B cell (primary cell): ENCODE results near the gene PTPRE. TPM values are rescaled to one million over a fixed set of nuclear protein-coding genes. Genes with fewer than 3 reads are reported as not detected.

Experiments
- ATAC-seq: fragments of 200-7000 bp; cut with Tn5 transposase; one replicate; pipeline ENCODE4 v1.10.0; 2021; ENCODE audit warnings: low read depth, mild to moderate bottlenecking, moderate number of reproducible peaks, moderate library complexity
- CTCF ChIA-PET: fragments of 350-600 bp; sonication (Branson Sonifier 250); formaldehyde crosslinking; loops from one replicate; lab custom pipeline; 2021; ENCODE audit warnings: antibody characterized with exemption, inconsistent platforms; lab: Charles Lee
- POLR2A ChIA-PET: fragments of 350-600 bp; sonication (Branson Sonifier 250); formaldehyde crosslinking; loops from one replicate; lab custom pipeline; 2021; ENCODE audit warnings: antibody characterized with exemption; lab: Charles Lee
- DNase-seq: peaks from one replicate; pipeline ENCODE4 v3.0.0; 2013
- H2AFZ ChIP-seq: 2 replicates; pipeline ENCODE4 v1.6.1; 2012; ENCODE audit warnings: mild to moderate bottlenecking, low read depth, low read length; ENCODE audit not compliant: insufficient read depth, poor library complexity, severe bottlenecking
- H3K27ac ChIP-seq, 2 donors: 1 replicate in 1 of 2; 2 replicates in 1 of 2; pipeline ENCODE4 v1.5.1; 2012 to 2013; ENCODE audit warnings: low read length in 2 of 2, mild to moderate bottlenecking in 2 of 2, moderate library complexity in 1 of 2
- H3K27me3 ChIP-seq, 4 experiments: fragments of 200-600 bp in 1 of 4; sonication (generic) in 1 of 4; replicated peaks in 1 of 4; 1 replicate in 2 of 4; 2 replicates in 2 of 4; pipeline versions ENCODE4 v1.6.1 to v1.7.0; 2013 to 2016; ENCODE audit warnings: low read length in 3 of 4, mild to moderate bottlenecking in 2 of 4, mixed read lengths in 1 of 4, moderate library complexity in 1 of 4; ENCODE audit not compliant: insufficient read depth in 4 of 4, control insufficient read depth in 3 of 4; ENCODE audit errors: control extremely low read depth in 1 of 4
- H3K36me3 ChIP-seq, 2 experiments: replicated peaks in 1 of 2; 1 replicate in 1 of 2; 2 replicates in 1 of 2; pipeline versions ENCODE4 v1.6.1 to v1.7.1; 2013; ENCODE audit warnings: low read length in 1 of 2; ENCODE audit not compliant: insufficient read depth in 2 of 2, control insufficient read depth in 1 of 2; ENCODE audit errors: control extremely low read depth in 1 of 2, extremely low read depth in 1 of 2
- H3K4me1 ChIP-seq, 2 donors: fragments of 200-600 bp in 1 of 2; sonication (generic) in 1 of 2; 1 replicate in 1 of 2; 2 replicates in 1 of 2; pipeline versions ENCODE4 v1.5.1 to v1.6.1; 2013 to 2017; ENCODE audit warnings: low read length in 2 of 2; ENCODE audit not compliant: control insufficient read depth in 2 of 2, insufficient read depth in 2 of 2
- H3K4me2 ChIP-seq: replicated peaks from 2 replicates; pipeline ENCODE3; 2012; ENCODE audit warnings: mild to moderate bottlenecking, low read depth, low read length; ENCODE audit not compliant: poor library complexity, severe bottlenecking
- H3K4me3 ChIP-seq, 5 experiments: fragments of 200-600 bp in 1 of 5; sonication (generic) in 1 of 5; 1 replicate in 3 of 5; 2 replicates in 2 of 5; pipeline versions ENCODE4 v1.5.1 to v1.7.0; 2011 to 2016; ENCODE audit warnings: low read length in 4 of 5, mild to moderate bottlenecking in 4 of 5, low read depth in 2 of 5, control low read depth in 1 of 5, moderate library complexity in 1 of 5; ENCODE audit not compliant: insufficient read depth in 1 of 5; ENCODE audit errors: control extremely low read depth in 1 of 5, extremely low read depth in 1 of 5
- H3K79me2 ChIP-seq: fragments of 200-600 bp; sonication (generic); one replicate; pipeline ENCODE4 v1.6.0; 2016; ENCODE audit warnings: low read length; ENCODE audit not compliant: control insufficient read depth, insufficient read depth
- H3K9ac ChIP-seq: fragments of 200-600 bp; sonication (generic); 2 replicates; pipeline ENCODE4 v1.6.1; 2017; ENCODE audit warnings: mild to moderate bottlenecking, low read length, moderate library complexity
- H3K9me3 ChIP-seq, 3 donors: one replicate each; pipeline versions ENCODE4 v1.6.1 to v1.7.1; 2013; ENCODE audit warnings: low read length in 2 of 3; ENCODE audit not compliant: control insufficient read depth in 2 of 3, insufficient read depth in 1 of 3; ENCODE audit errors: control extremely low read depth in 1 of 3
- H4K20me1 ChIP-seq: 2 replicates; pipeline ENCODE4 v1.6.0; 2012; ENCODE audit warnings: mild to moderate bottlenecking, low read length; ENCODE audit not compliant: insufficient read depth, control insufficient read depth, poor library complexity, severe bottlenecking
- H3K27ac Mint-ChIP-seq: one replicate; pipeline ENCODE4 v1.8.0; 2021; ENCODE audit warnings: mixed read lengths
- H3K27me3 Mint-ChIP-seq: one replicate; pipeline ENCODE4 v1.8.0; 2021; ENCODE audit warnings: mixed read lengths
- H3K4me1 Mint-ChIP-seq: one replicate; pipeline ENCODE4 v1.8.0; 2021; ENCODE audit warnings: mixed read lengths
- H3K4me3 Mint-ChIP-seq: one replicate; pipeline ENCODE4 v1.8.0; 2021; ENCODE audit warnings: mixed read lengths
- H3K9me3 Mint-ChIP-seq: one replicate; pipeline ENCODE4 v1.8.0; 2022; ENCODE audit warnings: mixed read lengths; ENCODE audit not compliant: insufficient read depth
- CTCF ChIP-seq: fragments of 200-600 bp; IDR thresholded peaks from one replicate; pipeline ENCODE4 v1.8.0; 2022; ENCODE audit warnings: antibody characterized with exemption, mild to moderate bottlenecking
- EZH2 ChIP-seq: IDR thresholded peaks from 2 replicates; pipeline ENCODE4 v1.6.1; 2012; ENCODE audit warnings: borderline replicate concordance, low read depth, mild to moderate bottlenecking, moderate library complexity, low read length; ENCODE audit not compliant: insufficient read depth, poor library complexity, severe bottlenecking
- WGBS: methylation state at CpG from one replicate; pipeline ENCODE4 v1.1.5; 2013; ENCODE audit warnings: missing lambda C conversion rate; ENCODE audit not compliant: insufficient coverage; 5-methylcytosine and 5-hydroxymethylcytosine counted together
- intact Hi-C: fragments of 100-400 bp; cut with micrococcal nuclease; formaldehyde crosslinking; loops from one replicate; pipeline ENCODE4 v1.10.0; 2022
- polyA plus RNA-seq: library from polyadenylated mRNA; depleted of rRNA; stranded (reverse); fragments of >200 nt; gene quantifications from 2 replicates; pipeline ENCODE4 v1.2.3, GENCODE V29; 2012
- total RNA-seq, 2 donors: library from RNA; stranded (reverse); fragments of 120-200 nt in 1 of 2; gene quantifications; 1 replicate in 1 of 2; 2 replicates in 1 of 2; pipeline versions ENCODE4 v1.2.3 to v1.2.4, GENCODE V29; 2013 to 2022

The PTPRE gene
- total and polyA plus RNA-seq, 2 donors (not counting 1 experiment from before 2014, with no cell fraction given), result 6.6 to 32.7 TPM

DNA sequence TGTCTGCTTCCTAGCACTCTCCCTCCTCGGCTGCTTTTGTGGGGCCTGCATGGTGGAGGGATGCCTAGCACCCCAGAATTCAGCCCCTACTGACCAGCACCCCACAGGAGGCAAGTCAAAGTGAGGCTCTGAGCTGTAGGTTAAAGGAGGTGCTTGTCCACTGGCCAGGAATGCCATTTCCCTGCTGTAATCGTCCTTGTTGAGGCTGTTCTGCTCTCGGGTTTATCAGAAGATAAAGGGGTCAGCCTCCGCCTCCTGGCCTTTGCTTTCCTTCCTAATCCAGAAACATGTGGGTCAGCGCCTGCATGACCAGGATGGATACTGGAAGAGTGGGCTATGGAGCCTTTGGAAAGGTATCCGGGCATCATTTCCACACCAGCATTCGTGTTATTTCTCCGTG lies 120.4 kb downstream of the PTPRE start:
- H3K4me1 Mint-ChIP-seq, result peaks cover 11% of the 10 kb centered on the region
- Histone ChIP-seq H3K4me2 (no peak overlapping the region), H3K27ac (no peak overlapping the region), H3K79me2 (no peaks in the 10 kb centered on the region), H3K4me1 (peaks cover 12 to 15% of the 10 kb centered on the region in 2 donors), H3K9me3 (no peaks in the 10 kb centered on the region), H3K4me3 (no peak overlapping the region), H3K27me3 (no peaks in the 10 kb centered on the region), H4K20me1 (no peaks in the 10 kb centered on the region), H3K36me3 (no peaks in the 10 kb centered on the region), H2AFZ (no peak overlapping the region), H3K9ac (no peak overlapping the region)
- TF ChIP-seq CTCF, result no peak
- no peak for TF ChIP-seq EZH2
- 100% methylated on average over 6 of the region's 8 CpGs for WGBS
- POLR2A ChIA-PET, result no interaction called here
- ATAC-seq (no peak), DNase-seq (no peak)
- no peaks in the 10 kb centered on the region for H3K9me3 Mint-ChIP-seq
- H3K27ac Mint-ChIP-seq, result no peak overlapping the region
- CTCF ChIA-PET, result interaction anchor here (0.9 to 1.7 kb wide), 3 partner anchors 8 to 120 kb away, joined by 3 to 11 read pairs (median 8); partner anchors contain the start of gene PTPRE
- H3K4me3 Mint-ChIP-seq, result no peak overlapping the region
- no peaks in the 10 kb centered on the region for H3K27me3 Mint-ChIP-seq
- intact Hi-C loops, result no loop called here

DNA sequence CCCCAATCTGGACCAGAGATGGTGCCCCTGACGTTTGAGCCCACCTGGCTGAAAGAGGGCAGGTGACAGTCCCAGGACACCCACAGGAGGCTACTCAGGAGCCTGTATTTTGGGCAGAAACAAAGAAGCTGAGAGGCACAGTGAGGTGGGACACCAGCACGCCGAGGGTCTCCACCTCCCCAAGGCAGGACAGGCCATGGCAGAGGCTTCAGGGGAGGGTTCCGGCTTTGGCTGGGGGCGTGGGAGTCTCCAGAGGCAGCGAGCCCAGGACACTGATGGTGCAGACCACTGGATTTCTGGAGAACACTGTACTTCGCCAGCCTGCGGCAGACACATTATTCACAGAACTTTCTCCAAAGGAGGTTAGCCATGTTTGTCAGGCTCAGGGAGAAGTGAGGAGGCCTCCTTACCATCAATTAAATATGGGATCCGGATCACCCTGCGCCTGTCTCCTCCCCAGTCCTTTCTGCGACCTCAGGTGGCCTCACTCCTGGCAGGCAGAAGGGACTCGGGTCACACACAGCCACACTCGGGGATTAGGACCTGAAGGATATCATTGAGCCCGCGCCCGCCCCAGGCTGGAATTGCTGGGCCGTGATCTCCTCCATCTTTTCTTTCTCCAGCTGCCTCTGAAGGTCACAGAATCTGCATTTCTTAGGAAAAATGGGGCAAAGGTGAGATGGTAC lies 121.1 kb downstream of the PTPRE start:
- TF ChIP-seq CTCF (no peak), EZH2 (no peak)
- Histone ChIP-seq H3K27ac (no peak overlapping the region), H2AFZ (no peak overlapping the region), H3K9me3 (no peaks in the 10 kb centered on the region), H3K4me1 (peaks cover 12 to 15% of the 10 kb centered on the region in 2 donors), H3K9ac (no peak overlapping the region), H3K36me3 (no peaks in the 10 kb centered on the region), H4K20me1 (no peaks in the 10 kb centered on the region), H3K4me3 (no peak overlapping the region), H3K27me3 (no peaks in the 10 kb centered on the region), H3K4me2 (no peak overlapping the region), H3K79me2 (no peaks in the 10 kb centered on the region)
- Mint-ChIP-seq H3K27me3 (no peaks in the 10 kb centered on the region), H3K27ac (no peak overlapping the region), H3K9me3 (no peaks in the 10 kb centered on the region), H3K4me3 (no peak overlapping the region), H3K4me1 (peaks cover 11% of the 10 kb centered on the region)
- ChIA-PET CTCF (interaction anchor here (0.9 to 1.7 kb wide), 3 partner anchors 8 to 121 kb away, joined by 3 to 11 read pairs (median 8); partner anchors contain the start of gene PTPRE), POLR2A (no interaction called here)
- 94% methylated on average over 11 of the region's 17 CpGs for WGBS
- intact Hi-C loops, result no loop called here
- DNase-seq (no peak), ATAC-seq (no peak)
